ENCODE results near the gene RBPJ. TPM values are rescaled to one million over a fixed set of nuclear protein-coding genes. Genes with fewer than 3 reads are reported as not detected.
"Not testable (repeated sequence)": the region's sequence is repeated elsewhere in the genome, so short reads cannot be mapped to it uniquely, and the experiment has no call there.

RBPJ gene
- total and polyA plus RNA-seq, 2 donors, result 39.5 to 185 TPM

DNA sequence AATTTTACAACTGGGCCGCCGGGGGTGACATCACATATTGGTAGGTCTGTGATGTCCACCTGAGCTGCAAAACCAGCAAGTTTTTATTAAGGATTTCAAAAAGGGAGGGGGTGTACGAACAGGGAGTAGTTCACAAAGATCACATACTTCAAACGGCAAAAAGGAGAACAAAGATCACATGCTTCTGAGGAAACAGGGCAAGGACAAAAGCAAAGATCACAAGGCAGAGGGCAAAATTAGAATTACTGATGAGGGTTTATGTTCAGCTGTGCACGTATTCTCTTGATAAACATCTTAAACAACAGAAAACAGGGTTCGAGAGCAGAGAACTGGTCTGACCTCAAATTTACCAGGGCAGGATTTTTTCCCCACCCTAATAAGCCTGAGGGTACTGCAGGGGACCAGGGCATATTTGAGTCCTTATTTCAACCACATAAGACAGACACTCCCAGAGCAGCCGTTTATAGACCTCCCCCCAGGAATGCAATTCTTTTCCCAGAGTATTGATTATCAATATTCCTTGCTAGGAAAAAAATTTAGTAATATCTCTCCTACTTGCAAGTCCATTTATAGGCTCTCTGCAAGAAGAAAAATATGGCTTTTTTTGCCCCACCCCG lies 5.4 kb upstream of the RBPJ start:
- H3K36me3 ChIP-seq (ENCODE audit: insufficient read depth), result not testable (repeated sequence)
- 88% methylated on average over 8 of the region's 8 CpGs for WGBS

GRCh38 chr4:26317766-26318165 lies 3.0 kb upstream of the RBPJ start:
- Histone ChIP-seq H3K36me3 (ENCODE audit: insufficient read depth) (no peaks in the 10 kb centered on the region), H3K27ac (ENCODE audit: low read depth) (no peak overlapping the region), H3K4me3 (ENCODE audit: low read depth, low read length) (no peak overlapping the region), H3K4me1 (ENCODE audit: insufficient read depth) (no peaks in the 10 kb centered on the region)
- DNase-seq (ENCODE audit: extremely low spot score), result no peak
- WGBS, result 87% methylated on average over 2 of the region's 2 CpGs

More for the DNA sequence above, 5.4 kb upstream of the RBPJ start:
- not testable (repeated sequence) for DNase-seq (ENCODE audit: extremely low spot score); H3K27ac ChIP-seq (ENCODE audit: low read depth); H3K4me1 ChIP-seq (ENCODE audit: insufficient read depth); H3K4me3 ChIP-seq (ENCODE audit: low read depth, low read length)

DNA sequence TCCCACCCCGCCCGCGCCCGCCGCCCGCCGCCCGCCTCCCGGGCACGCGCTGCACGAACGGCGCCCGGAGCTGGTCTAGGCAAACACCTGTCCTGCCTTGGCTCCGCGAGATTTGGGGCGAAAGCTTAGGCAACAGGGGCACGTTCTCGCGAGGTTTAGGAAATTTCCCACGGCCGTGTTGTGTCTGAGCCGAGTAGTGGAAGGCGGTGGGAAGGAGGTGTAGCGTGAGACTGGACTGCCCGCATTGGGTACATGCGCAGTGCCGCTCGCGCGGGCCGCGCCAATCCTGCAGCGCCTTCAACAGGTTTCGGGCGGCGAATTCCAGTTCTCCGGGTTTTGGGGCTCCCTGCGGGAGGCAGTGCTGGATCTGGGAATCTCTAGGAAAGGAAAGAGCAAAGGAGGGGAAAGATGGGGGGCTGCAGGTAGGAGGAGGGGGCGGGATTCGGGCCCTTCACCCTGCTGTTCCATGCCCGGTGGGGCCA lies 1.3 kb upstream of the RBPJ start:
- H3K4me1 ChIP-seq (ENCODE audit: insufficient read depth), result no peaks in the 10 kb centered on the region
- peak; percentile 96 for DNase-seq (ENCODE audit: extremely low spot score)
- no peaks in the 10 kb centered on the region for H3K36me3 ChIP-seq (ENCODE audit: insufficient read depth)
- peak overlapping the region; percentile 90 for H3K4me3 ChIP-seq (ENCODE audit: low read depth, low read length)
- peak overlapping the region; percentile 91 for H3K27ac ChIP-seq (ENCODE audit: low read depth)
- under 1% methylated on average over 43 of the region's 43 CpGs for WGBS

- peak overlapping the region; percentile 90 for H3K4me3 ChIP-seq (ENCODE audit: low read depth, low read length)
Measured at GRCh38 chr4:26319949-26320537, 771 bp upstream of the RBPJ start.

DNA sequence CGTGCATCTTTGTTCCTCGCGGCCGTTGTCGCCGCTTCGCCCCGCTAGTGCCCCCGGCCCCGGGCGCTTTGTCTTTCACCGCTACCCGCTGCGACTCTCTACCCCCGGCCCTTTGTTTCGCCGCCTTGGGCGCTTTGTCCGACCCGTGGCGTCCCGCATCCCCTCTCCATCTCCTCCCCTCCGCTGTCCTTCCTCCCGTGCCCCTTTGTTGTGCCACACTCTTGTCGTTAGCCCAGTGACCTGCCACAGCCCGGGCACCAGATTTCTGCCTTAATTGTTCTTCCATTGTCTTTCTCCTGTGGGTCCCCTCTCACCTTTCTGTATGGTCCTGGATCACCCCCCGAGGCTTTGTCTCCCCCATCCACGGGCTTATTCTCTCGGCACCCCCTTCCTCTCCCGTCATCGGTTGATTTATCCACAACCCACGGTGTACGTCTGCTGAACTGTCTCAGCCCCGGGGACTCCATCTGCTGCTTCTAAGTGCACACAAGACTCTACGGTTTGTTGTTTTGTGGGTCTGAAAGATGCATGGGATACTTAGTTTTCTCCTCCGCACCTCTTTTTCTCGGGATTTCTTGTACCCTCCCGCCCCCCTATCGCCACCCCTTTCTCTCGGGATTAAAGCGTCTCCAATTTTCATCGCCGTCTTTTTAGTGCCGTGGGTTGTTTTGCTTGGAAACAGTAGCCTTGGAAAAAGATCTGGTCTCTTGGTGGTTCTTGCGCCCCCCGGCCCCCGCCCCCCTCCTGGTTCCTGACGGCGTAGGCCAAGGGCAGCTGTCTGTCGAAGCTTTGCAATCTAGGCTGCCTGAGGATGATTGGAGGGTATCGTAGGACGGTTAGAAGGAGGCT lies 783 bp downstream of the RBPJ start:
- no peak for DNase-seq (ENCODE audit: extremely low spot score)
- Histone ChIP-seq H3K36me3 (ENCODE audit: insufficient read depth) (no peaks in the 10 kb centered on the region), H3K4me3 (ENCODE audit: low read depth, low read length) (peak overlapping the region; percentile 90), H3K4me1 (ENCODE audit: insufficient read depth) (no peaks in the 10 kb centered on the region), H3K27ac (ENCODE audit: low read depth) (peak overlapping the region; percentile 91)
- under 1% methylated on average over 52 of the region's 52 CpGs for WGBS

More at GRCh38 chr4:26319949-26320537, 771 bp upstream of the RBPJ start:
- WGBS, result under 1% methylated on average over 33 of the region's 33 CpGs
- no peaks in the 10 kb centered on the region for H3K4me1 ChIP-seq (ENCODE audit: insufficient read depth)
- no peaks in the 10 kb centered on the region for H3K36me3 ChIP-seq (ENCODE audit: insufficient read depth)
- H3K27ac ChIP-seq (ENCODE audit: low read depth), result peak overlapping the region; percentile 91
- no peak for DNase-seq (ENCODE audit: extremely low spot score)

DNA sequence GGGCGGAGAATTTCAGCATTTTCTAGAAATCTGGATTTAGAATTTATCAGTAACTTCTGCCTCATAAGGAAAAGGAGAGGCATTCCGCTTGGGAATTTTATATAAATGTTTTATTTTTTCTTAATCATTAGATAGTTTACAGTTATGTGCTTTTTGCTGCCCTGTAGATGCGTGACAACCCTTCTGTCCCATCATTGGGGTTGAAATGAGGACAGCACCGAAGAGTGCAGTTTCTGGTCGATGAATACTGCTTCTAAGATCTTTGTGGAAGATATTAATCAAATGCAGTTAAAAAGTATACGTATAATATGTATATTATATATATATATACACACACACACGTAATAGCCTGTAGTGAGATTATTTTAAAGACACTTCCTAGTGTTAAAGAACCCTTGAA lies 1.5 kb downstream of the RBPJ start:
- no peaks in the 10 kb centered on the region for H3K4me1 ChIP-seq (ENCODE audit: insufficient read depth)
- 27% methylated on average over 7 of the region's 7 CpGs for WGBS
- H3K4me3 ChIP-seq (ENCODE audit: low read depth, low read length), result peak overlapping the region; percentile 90
- DNase-seq (ENCODE audit: extremely low spot score), result no peak
- no peaks in the 10 kb centered on the region for H3K36me3 ChIP-seq (ENCODE audit: insufficient read depth)
- no peak overlapping the region for H3K27ac ChIP-seq (ENCODE audit: low read depth)

GRCh38 chr4:26323821-26324220 lies 3.0 kb downstream of the RBPJ start:
- Histone ChIP-seq H3K4me3 (ENCODE audit: low read depth, low read length) (no peak overlapping the region), H3K27ac (ENCODE audit: low read depth) (no peak overlapping the region), H3K36me3 (ENCODE audit: insufficient read depth) (no peaks in the 10 kb centered on the region), H3K4me1 (ENCODE audit: insufficient read depth) (no peaks in the 10 kb centered on the region)
- 42% methylated on average over 2 of the region's 2 CpGs for WGBS
- no peak for DNase-seq (ENCODE audit: extremely low spot score)

GRCh38 chr4:26325191-26325590 lies 4.4 kb downstream of the RBPJ start:
- 53% methylated on average over 3 of the region's 3 CpGs for WGBS
- Histone ChIP-seq H3K27ac (ENCODE audit: low read depth) (no peak overlapping the region), H3K4me3 (ENCODE audit: low read depth, low read length) (no peak overlapping the region), H3K4me1 (ENCODE audit: insufficient read depth) (no peaks in the 10 kb centered on the region), H3K36me3 (ENCODE audit: insufficient read depth) (no peaks in the 10 kb centered on the region)
- DNase-seq (ENCODE audit: extremely low spot score), result no peak

DNA sequence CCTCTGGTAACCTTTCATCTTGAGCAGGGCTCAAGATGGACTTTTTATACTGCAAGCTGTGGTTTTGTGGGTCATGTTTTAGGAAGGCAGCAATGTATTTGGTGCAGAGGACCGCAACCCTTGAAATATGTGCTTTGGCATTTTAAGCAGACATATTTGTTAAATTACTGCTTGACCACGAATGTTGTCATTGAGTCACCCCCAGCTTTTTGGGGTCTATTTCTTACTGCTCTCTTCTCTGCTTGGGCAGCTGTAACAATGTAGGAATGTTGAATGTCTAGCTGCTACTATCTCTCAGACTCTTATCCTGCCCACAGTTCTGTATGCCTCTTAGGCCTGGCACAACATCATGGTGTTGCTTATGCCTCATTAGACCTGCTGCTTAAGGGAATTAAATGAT lies 6.0 kb downstream of the RBPJ start:
- no peak overlapping the region for H3K4me3 ChIP-seq (ENCODE audit: low read depth, low read length)

GRCh38 chr4:26330186-26330787 lies 9.5 kb downstream of the RBPJ start:
- Histone ChIP-seq H3K4me3 (ENCODE audit: low read depth, low read length) (no peak overlapping the region), H3K36me3 (ENCODE audit: insufficient read depth) (no peaks in the 10 kb centered on the region), H3K27ac (ENCODE audit: low read depth) (no peak overlapping the region), H3K4me1 (ENCODE audit: insufficient read depth) (no peaks in the 10 kb centered on the region)
- DNase-seq (ENCODE audit: extremely low spot score), result no peak
- WGBS, result 45% methylated on average over 4 of the region's 4 CpGs

More for the DNA sequence above, 6.0 kb downstream of the RBPJ start:
- 72% methylated on average over 2 of the region's 2 CpGs for WGBS
- no peak for DNase-seq (ENCODE audit: extremely low spot score)
- Histone ChIP-seq H3K27ac (ENCODE audit: low read depth) (no peak overlapping the region), H3K36me3 (ENCODE audit: insufficient read depth) (no peaks in the 10 kb centered on the region), H3K4me1 (ENCODE audit: insufficient read depth) (no peaks in the 10 kb centered on the region)

DNA sequence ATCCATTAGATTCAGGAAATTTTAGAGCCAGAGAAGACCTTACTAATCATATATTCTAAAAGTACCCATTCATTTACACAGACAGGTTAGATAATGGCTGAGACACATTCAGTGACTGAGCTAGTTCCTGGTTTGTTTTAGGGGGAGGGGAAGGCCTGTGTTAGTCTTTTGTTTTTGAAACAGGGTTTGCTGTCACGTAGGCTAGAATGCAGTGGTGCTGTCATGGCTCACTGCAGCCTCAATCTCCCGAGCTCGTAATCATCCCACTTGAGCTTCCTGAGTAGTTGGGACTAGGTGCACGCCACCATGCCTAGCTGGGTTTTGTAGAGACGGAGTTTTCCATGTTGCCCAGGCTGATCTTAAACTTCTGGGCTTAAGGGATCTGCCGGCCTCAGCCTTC lies 10.1 kb downstream of the RBPJ start:
- WGBS, result 68% methylated on average over 6 of the region's 6 CpGs
- no peaks in the 10 kb centered on the region for H3K4me1 ChIP-seq (ENCODE audit: insufficient read depth)
- no peak for DNase-seq (ENCODE audit: extremely low spot score)

GRCh38 chr4:26331380-26331950 lies 10.7 kb downstream of the RBPJ start:
- no peak overlapping the region for H3K4me3 ChIP-seq (ENCODE audit: low read depth, low read length)
- no peak overlapping the region for H3K27ac ChIP-seq (ENCODE audit: low read depth)
- DNase-seq (ENCODE audit: extremely low spot score), result no peak
- 62% methylated on average over 7 of the region's 7 CpGs for WGBS
- no peaks in the 10 kb centered on the region for H3K36me3 ChIP-seq (ENCODE audit: insufficient read depth)
- H3K4me1 ChIP-seq (ENCODE audit: insufficient read depth), result no peaks in the 10 kb centered on the region

More for the DNA sequence above, 10.1 kb downstream of the RBPJ start:
- no peaks in the 10 kb centered on the region for H3K36me3 ChIP-seq (ENCODE audit: insufficient read depth)
- H3K4me3 ChIP-seq (ENCODE audit: low read depth, low read length), result no peak overlapping the region
- H3K27ac ChIP-seq (ENCODE audit: low read depth), result no peak overlapping the region

DNA sequence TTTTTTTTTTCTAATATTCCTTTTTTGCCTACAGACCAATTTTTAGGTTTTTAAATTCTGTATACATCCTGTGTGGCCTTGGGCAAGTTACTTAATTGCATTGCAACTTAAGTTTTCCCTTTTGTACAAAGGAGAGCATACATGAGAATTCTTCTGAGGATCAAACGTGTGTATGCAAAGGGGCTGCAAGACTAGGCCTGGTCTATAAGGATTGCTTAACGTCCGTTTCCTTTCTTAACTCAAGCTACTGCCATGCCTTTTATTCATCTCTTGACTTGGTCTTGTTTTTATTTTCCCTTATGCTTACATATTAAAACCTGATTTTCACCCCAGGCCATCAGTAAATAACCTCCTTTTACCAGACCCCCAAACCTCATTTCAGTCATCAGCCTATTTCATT lies 13.6 kb downstream of the RBPJ start:
- H3K4me1 ChIP-seq (ENCODE audit: insufficient read depth), result no peaks in the 10 kb centered on the region
- no peaks in the 10 kb centered on the region for H3K36me3 ChIP-seq (ENCODE audit: insufficient read depth)
- no peak overlapping the region for H3K27ac ChIP-seq (ENCODE audit: low read depth)
- no peak overlapping the region for H3K4me3 ChIP-seq (ENCODE audit: low read depth, low read length)
- WGBS, result 72% methylated on average over 3 of the region's 3 CpGs
- no peak for DNase-seq (ENCODE audit: extremely low spot score)

Measured in urinary bladder (tissue), 4 donors.